ENCODE results near the gene NTM.

Gene NTM

DNA sequence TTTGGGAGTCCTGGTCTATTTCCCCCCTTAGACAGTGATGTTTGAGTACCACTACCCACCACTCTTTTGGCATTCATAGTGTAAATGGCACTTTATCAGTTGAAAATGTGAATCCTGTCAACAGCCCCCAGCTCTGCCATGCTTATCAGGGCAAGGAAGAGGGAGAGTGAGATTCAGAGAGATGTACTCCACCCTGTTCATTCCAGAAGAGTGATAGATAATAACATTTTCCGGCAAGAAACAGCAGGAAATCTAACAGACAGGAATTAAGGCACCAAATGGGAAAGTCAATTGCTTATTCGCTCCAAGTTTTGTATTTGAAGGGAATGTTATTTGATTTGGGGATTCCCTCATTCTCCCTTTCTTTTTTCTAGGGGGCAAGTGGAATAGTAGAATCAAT lies 681.9 kb downstream of the NTM start:
- no peak overlapping the region for H3K4ac ChIP-seq (ENCODE audit: low read depth, low read length)
- H3K27ac ChIP-seq (ENCODE audit: low read depth, low read length), result no peak overlapping the region
- H4K5ac ChIP-seq (ENCODE audit: low read length), result no peak overlapping the region
- H3K23ac ChIP-seq (ENCODE audit: low read length), result no peak overlapping the region
- H3K36me3 ChIP-seq (ENCODE audit: control insufficient read depth, insufficient read depth, low read length), result no peaks in the 10 kb centered on the region
- H3K4me1 ChIP-seq (ENCODE audit: control insufficient read depth, low read depth, low read length), result no peaks in the 10 kb centered on the region
- H3K27me3 ChIP-seq (ENCODE audit: insufficient read depth, low read length, poor library complexity), result no peaks in the 10 kb centered on the region
- no CpG with 5 or more reads among the region's 2 CpGs for WGBS (ENCODE audit: extremely low coverage, insufficient coverage, low lambda C conversion rate)
- no peak overlapping the region for H2AK5ac ChIP-seq (ENCODE audit: low read length)
- H4K8ac ChIP-seq (ENCODE audit: low read depth, low read length), result no peak overlapping the region
- no peak overlapping the region for H3K9ac ChIP-seq (ENCODE audit: low read length)
- no peak overlapping the region for H3K18ac ChIP-seq (ENCODE audit: low read length)
- H2BK15ac ChIP-seq (replicated peaks; ENCODE audit: low read depth), result no peak overlapping the region
- no peaks in the 10 kb centered on the region for H3K79me2 ChIP-seq (ENCODE audit: control insufficient read depth, insufficient read depth, low read length)
- no peak overlapping the region for H2BK120ac ChIP-seq (ENCODE audit: low read depth, low read length)
- no peaks in the 10 kb centered on the region for H3K79me1 ChIP-seq (ENCODE audit: low read length)
- peak; percentile 31 for DNase-seq
- H3K4me3 ChIP-seq (ENCODE audit: low read length), result no peak overlapping the region
- no peak overlapping the region for H3K4me2 ChIP-seq (ENCODE audit: low read length)
- no peak overlapping the region for H3K56ac ChIP-seq (ENCODE audit: low read length)
- no peak overlapping the region for H2BK5ac ChIP-seq (ENCODE audit: low read length)

DNA sequence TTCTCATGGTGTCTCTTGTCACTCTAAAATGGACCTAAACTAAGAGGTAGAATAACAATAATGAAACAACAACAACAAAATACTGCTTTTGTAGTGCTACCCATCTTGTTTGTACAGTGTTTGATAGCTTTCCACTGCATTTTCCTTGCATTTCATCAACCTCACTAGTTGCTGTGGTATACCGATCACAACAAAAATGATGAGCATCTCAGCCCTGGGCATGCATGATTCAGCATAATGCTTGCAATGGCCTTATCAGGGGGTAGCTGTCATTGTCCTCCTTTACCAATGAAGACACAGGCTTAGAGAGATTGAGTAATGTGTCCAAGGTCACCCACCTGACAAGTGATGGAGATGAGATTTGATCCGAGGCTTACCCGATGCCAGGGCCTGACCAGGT lies 682.5 kb downstream of the NTM start:
- no peak overlapping the region for H3K4me3 ChIP-seq (ENCODE audit: low read length)
- H3K56ac ChIP-seq (ENCODE audit: low read length), result no peak overlapping the region
- H4K8ac ChIP-seq (ENCODE audit: low read depth, low read length), result no peak overlapping the region
- no peak for DNase-seq
- H2BK5ac ChIP-seq (ENCODE audit: low read length), result no peak overlapping the region
- H3K9ac ChIP-seq (ENCODE audit: low read length), result no peak overlapping the region
- no peak overlapping the region for H2AK5ac ChIP-seq (ENCODE audit: low read length)
- H3K4me2 ChIP-seq (ENCODE audit: low read length), result no peak overlapping the region
- H3K4me1 ChIP-seq (ENCODE audit: control insufficient read depth, low read depth, low read length), result no peaks in the 10 kb centered on the region
- no peaks in the 10 kb centered on the region for H3K79me1 ChIP-seq (ENCODE audit: low read length)
- H2BK120ac ChIP-seq (ENCODE audit: low read depth, low read length), result no peak overlapping the region
- H3K18ac ChIP-seq (ENCODE audit: low read length), result no peak overlapping the region
- H3K27me3 ChIP-seq (ENCODE audit: insufficient read depth, low read length, poor library complexity), result no peaks in the 10 kb centered on the region
- H3K23ac ChIP-seq (ENCODE audit: low read length), result no peak overlapping the region
- no peak overlapping the region for H3K4ac ChIP-seq (ENCODE audit: low read depth, low read length)
- no peaks in the 10 kb centered on the region for H3K79me2 ChIP-seq (ENCODE audit: control insufficient read depth, insufficient read depth, low read length)
- H3K36me3 ChIP-seq (ENCODE audit: control insufficient read depth, insufficient read depth, low read length), result no peaks in the 10 kb centered on the region
- H2BK15ac ChIP-seq (replicated peaks; ENCODE audit: low read depth), result no peak overlapping the region
- H4K5ac ChIP-seq (ENCODE audit: low read length), result no peak overlapping the region
- no peak overlapping the region for H3K27ac ChIP-seq (ENCODE audit: low read depth, low read length)
- WGBS (ENCODE audit: extremely low coverage, insufficient coverage, low lambda C conversion rate), result no CpG with 5 or more reads among the region's 3 CpGs

DNA sequence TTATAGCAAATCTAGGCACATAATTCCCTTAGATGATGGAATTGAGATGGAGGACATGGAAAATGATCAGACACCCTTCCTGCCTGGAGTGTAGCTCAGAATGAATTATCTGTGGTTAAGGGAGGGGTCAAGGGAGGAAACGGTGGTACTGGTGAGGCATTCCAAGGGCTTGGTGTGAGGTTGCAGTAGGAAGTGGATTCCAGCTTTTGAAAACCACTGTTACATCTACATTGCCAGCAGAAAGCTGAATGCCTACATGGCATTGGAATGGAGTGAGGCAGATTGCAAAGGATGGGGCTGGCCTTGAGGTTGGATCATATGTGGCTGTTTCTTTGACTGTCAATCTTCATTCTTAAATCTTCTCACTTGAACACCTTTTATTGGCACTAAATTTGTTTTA lies 684.4 kb downstream of the NTM start:
- H3K4me2 ChIP-seq (ENCODE audit: low read length), result no peak overlapping the region
- H2AK5ac ChIP-seq (ENCODE audit: low read length), result no peak overlapping the region
- no peak overlapping the region for H2BK120ac ChIP-seq (ENCODE audit: low read depth, low read length)
- H3K79me2 ChIP-seq (ENCODE audit: control insufficient read depth, insufficient read depth, low read length), result no peaks in the 10 kb centered on the region
- no peaks in the 10 kb centered on the region for H3K79me1 ChIP-seq (ENCODE audit: low read length)
- H4K5ac ChIP-seq (ENCODE audit: low read length), result no peak overlapping the region
- no peak overlapping the region for H3K27ac ChIP-seq (ENCODE audit: low read depth, low read length)
- no CpG with 5 or more reads among the region's 1 CpG for WGBS (ENCODE audit: extremely low coverage, insufficient coverage, low lambda C conversion rate)
- no peak overlapping the region for H3K4ac ChIP-seq (ENCODE audit: low read depth, low read length)
- H4K8ac ChIP-seq (ENCODE audit: low read depth, low read length), result no peak overlapping the region
- no peaks in the 10 kb centered on the region for H3K27me3 ChIP-seq (ENCODE audit: insufficient read depth, low read length, poor library complexity)
- no peaks in the 10 kb centered on the region for H3K36me3 ChIP-seq (ENCODE audit: control insufficient read depth, insufficient read depth, low read length)
- H3K9ac ChIP-seq (ENCODE audit: low read length), result no peak overlapping the region
- DNase-seq, result peak; percentile 73
- no peak overlapping the region for H3K23ac ChIP-seq (ENCODE audit: low read length)
- H3K56ac ChIP-seq (ENCODE audit: low read length), result no peak overlapping the region
- no peak overlapping the region for H2BK15ac ChIP-seq (replicated peaks; ENCODE audit: low read depth)
- H2BK5ac ChIP-seq (ENCODE audit: low read length), result no peak overlapping the region
- H3K4me1 ChIP-seq (ENCODE audit: control insufficient read depth, low read depth, low read length), result no peaks in the 10 kb centered on the region
- H3K4me3 ChIP-seq (ENCODE audit: low read length), result no peak overlapping the region
- no peak overlapping the region for H3K18ac ChIP-seq (ENCODE audit: low read length)

GRCh38 chr11:132055296-132055695 lies 684.9 kb downstream of the NTM start:
- Histone ChIP-seq H2BK15ac (replicated peaks; ENCODE audit: low read depth) (no peak overlapping the region), H2BK5ac (ENCODE audit: low read length) (no peak overlapping the region), H4K5ac (ENCODE audit: low read length) (no peak overlapping the region), H3K4me2 (ENCODE audit: low read length) (no peak overlapping the region), H4K8ac (ENCODE audit: low read depth, low read length) (no peak overlapping the region), H3K27me3 (ENCODE audit: insufficient read depth, low read length, poor library complexity) (no peaks in the 10 kb centered on the region), H3K9ac (ENCODE audit: low read length) (no peak overlapping the region), H2BK120ac (ENCODE audit: low read depth, low read length) (no peak overlapping the region), H3K23ac (ENCODE audit: low read length) (no peak overlapping the region), H3K4me3 (ENCODE audit: low read length) (no peak overlapping the region), H3K79me2 (ENCODE audit: control insufficient read depth, insufficient read depth, low read length) (no peaks in the 10 kb centered on the region), H3K27ac (ENCODE audit: low read depth, low read length) (no peak overlapping the region), H3K18ac (ENCODE audit: low read length) (no peak overlapping the region), H3K36me3 (ENCODE audit: control insufficient read depth, insufficient read depth, low read length) (no peaks in the 10 kb centered on the region), H3K79me1 (ENCODE audit: low read length) (no peaks in the 10 kb centered on the region), H3K4ac (ENCODE audit: low read depth, low read length) (no peak overlapping the region), H3K56ac (ENCODE audit: low read length) (no peak overlapping the region), H2AK5ac (ENCODE audit: low read length) (no peak overlapping the region), H3K4me1 (ENCODE audit: control insufficient read depth, low read depth, low read length) (no peaks in the 10 kb centered on the region)
- DNase-seq, result no peak
- no CpG with 5 or more reads among the region's 6 CpGs for WGBS (ENCODE audit: extremely low coverage, insufficient coverage, low lambda C conversion rate)

GRCh38 chr11:132056689-132057088 lies 686.3 kb downstream of the NTM start:
- H4K8ac ChIP-seq (ENCODE audit: low read depth, low read length), result no peak overlapping the region
- no peaks in the 10 kb centered on the region for H3K4me1 ChIP-seq (ENCODE audit: control insufficient read depth, low read depth, low read length)
- H3K27ac ChIP-seq (ENCODE audit: low read depth, low read length), result no peak overlapping the region
- no peak overlapping the region for H3K4me2 ChIP-seq (ENCODE audit: low read length)
- H3K79me2 ChIP-seq (ENCODE audit: control insufficient read depth, insufficient read depth, low read length), result no peaks in the 10 kb centered on the region
- no peak overlapping the region for H3K18ac ChIP-seq (ENCODE audit: low read length)
- DNase-seq, result no peak
- no peaks in the 10 kb centered on the region for H3K27me3 ChIP-seq (ENCODE audit: insufficient read depth, low read length, poor library complexity)
- no peak overlapping the region for H3K4me3 ChIP-seq (ENCODE audit: low read length)
- no peak overlapping the region for H3K56ac ChIP-seq (ENCODE audit: low read length)
- H3K4ac ChIP-seq (ENCODE audit: low read depth, low read length), result no peak overlapping the region
- no peak overlapping the region for H3K9ac ChIP-seq (ENCODE audit: low read length)
- no peak overlapping the region for H2BK15ac ChIP-seq (replicated peaks; ENCODE audit: low read depth)
- no peak overlapping the region for H2BK120ac ChIP-seq (ENCODE audit: low read depth, low read length)
- no peak overlapping the region for H4K5ac ChIP-seq (ENCODE audit: low read length)
- no peaks in the 10 kb centered on the region for H3K79me1 ChIP-seq (ENCODE audit: low read length)
- no peak overlapping the region for H2AK5ac ChIP-seq (ENCODE audit: low read length)
- no peak overlapping the region for H2BK5ac ChIP-seq (ENCODE audit: low read length)
- H3K23ac ChIP-seq (ENCODE audit: low read length), result no peak overlapping the region
- no peaks in the 10 kb centered on the region for H3K36me3 ChIP-seq (ENCODE audit: control insufficient read depth, insufficient read depth, low read length)
- no CpG with 5 or more reads among the region's 6 CpGs for WGBS (ENCODE audit: extremely low coverage, insufficient coverage, low lambda C conversion rate)

DNA sequence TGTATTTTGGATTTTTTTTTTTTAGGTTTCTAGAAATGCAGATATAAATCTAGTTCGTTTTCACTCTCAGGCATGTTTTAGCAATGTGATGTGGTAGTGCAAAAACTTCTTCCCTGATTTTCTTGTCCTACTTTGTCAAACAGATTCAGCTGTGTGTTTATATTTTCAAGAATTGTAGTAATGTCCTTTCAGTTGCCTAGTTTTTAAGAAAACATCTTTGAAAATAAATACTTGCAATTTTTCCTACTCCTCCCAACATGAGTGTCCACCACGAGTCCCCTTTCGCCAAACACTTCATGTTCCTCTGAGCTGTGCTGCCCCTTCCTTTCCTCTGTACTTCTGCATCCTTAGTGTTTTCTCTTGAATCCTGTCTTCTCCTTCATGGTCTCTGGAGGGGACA lies 686.9 kb downstream of the NTM start:
- Histone ChIP-seq H3K4me1 (ENCODE audit: control insufficient read depth, low read depth, low read length) (no peaks in the 10 kb centered on the region), H4K5ac (ENCODE audit: low read length) (no peak overlapping the region), H3K27me3 (ENCODE audit: insufficient read depth, low read length, poor library complexity) (no peaks in the 10 kb centered on the region), H2BK120ac (ENCODE audit: low read depth, low read length) (no peak overlapping the region), H3K79me2 (ENCODE audit: control insufficient read depth, insufficient read depth, low read length) (no peaks in the 10 kb centered on the region), H3K4me3 (ENCODE audit: low read length) (no peak overlapping the region), H3K23ac (ENCODE audit: low read length) (no peak overlapping the region), H2AK5ac (ENCODE audit: low read length) (no peak overlapping the region), H4K8ac (ENCODE audit: low read depth, low read length) (no peak overlapping the region), H3K9ac (ENCODE audit: low read length) (no peak overlapping the region), H3K4ac (ENCODE audit: low read depth, low read length) (no peak overlapping the region), H3K4me2 (ENCODE audit: low read length) (no peak overlapping the region), H3K36me3 (ENCODE audit: control insufficient read depth, insufficient read depth, low read length) (no peaks in the 10 kb centered on the region), H2BK5ac (ENCODE audit: low read length) (no peak overlapping the region), H3K18ac (ENCODE audit: low read length) (no peak overlapping the region), H3K79me1 (ENCODE audit: low read length) (no peaks in the 10 kb centered on the region), H2BK15ac (replicated peaks; ENCODE audit: low read depth) (no peak overlapping the region), H3K27ac (ENCODE audit: low read depth, low read length) (no peak overlapping the region), H3K56ac (ENCODE audit: low read length) (no peak overlapping the region)
- no CpG with 5 or more reads among the region's 3 CpGs for WGBS (ENCODE audit: extremely low coverage, insufficient coverage, low lambda C conversion rate)
- no peak for DNase-seq

All from mesendoderm (in vitro differentiated cells).